Kidney tubule cell (primary cell): ENCODE measurements around the gene COMT.

Experiments used
- DNase-seq: peaks from one replicate; pipeline ENCODE4 v3.0.0-alpha.2; 2018; ENCODE audit warnings: low spot score

Gene COMT

DNA sequence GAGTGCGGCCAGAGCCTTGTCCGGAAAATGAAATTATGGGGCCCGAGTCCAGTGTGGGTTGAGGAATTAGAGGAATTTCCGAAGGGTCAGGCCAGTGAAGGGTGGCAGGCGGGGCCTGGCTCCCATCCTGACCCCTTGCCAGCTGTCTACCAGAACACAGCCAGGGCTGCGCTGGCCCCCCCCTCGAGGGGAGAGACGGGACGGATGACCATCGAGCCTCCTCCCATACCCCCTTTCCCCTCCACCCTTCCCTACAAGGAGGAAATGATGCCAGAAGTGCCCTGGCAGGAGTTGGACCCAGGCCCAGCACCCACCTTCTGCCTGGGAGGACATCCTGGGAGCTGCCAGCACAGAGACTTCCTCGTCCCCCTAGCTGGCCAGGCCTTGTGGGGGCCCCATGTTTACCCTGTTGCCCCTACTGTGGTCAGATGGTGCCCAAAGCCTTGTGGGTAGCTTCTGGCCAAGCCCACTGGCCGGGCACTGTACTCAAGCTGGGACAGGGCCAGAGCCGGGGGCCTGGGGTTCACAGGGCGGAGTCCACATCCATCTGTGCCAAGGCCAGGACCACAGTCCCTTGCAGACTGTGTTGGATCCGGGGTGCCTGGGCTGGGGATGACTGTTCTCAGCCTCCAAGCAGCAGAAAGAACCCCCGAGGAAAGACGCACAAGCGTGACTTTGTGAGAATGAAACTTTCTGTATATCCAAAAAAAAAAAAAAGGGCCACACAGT is 54.2 kb downstream of the COMT start:
- no peak for DNase-seq

DNA sequence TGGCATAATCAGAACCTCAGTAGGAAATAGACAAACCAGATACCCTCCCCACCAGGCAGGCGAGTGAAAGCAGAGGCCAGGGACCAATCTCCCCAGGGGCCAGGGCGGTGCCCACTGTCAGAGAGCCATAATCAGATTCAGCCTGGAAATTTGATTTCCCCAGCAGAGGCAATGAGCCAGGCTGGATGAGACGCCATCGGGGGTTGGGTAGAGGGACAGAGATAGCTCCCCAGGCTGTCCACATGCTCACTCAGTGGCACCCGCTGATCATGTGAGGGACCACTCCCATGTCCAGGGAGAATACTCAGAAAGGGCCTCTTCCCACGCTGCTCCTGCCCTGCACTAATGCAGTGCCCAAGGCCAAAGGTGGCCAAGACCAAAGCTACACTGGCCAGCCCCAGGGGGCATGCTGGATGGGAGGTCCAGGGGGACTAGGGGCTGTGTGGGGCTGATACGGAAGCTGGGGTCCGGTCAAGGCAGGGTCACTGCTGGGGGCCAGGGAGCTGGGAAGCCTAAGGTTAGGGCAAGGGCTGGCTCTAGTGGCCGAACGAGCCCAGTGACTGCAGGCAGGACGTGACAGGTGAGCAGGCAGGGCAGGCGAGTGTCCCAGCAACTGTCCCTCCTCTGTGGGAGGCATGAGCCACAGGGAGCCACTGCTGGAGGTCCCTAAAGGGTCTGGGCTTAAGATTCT is 55.3 kb downstream of the COMT start:
- no peak for DNase-seq

DNA sequence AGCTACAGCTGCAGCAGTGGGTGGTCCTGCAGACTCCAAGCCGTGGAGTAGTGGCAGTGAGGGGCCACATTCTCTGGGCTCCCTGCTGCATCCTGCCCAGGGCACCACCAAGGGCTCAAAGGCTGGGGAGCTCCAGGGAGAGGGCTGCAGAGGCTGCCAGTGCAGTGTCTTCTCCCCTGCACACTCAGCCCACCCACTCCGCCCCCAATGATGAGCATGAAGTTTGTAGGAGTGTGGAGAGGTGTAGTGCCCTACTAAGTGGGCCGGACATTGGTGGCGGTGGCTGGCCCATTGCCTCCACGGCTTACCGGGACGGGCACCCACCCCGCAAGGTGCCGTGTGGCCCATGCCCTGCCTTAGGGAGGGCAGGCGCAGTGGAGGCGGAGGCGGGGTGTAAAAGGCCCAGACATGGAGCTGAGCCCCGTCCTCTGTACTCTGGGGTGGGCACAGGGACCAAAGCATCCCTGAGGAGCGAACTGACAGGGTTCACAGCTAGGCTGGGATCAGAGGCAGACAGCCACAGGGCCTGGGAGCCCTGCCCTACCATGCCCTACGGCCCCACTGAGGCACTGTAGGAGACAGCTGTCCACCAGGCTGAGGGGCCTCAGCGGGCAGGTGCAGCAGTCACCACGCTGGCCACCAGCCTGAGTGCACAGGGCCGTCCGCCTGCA is 56.1 kb downstream of the COMT start:
- DNase-seq = no peak

DNA sequence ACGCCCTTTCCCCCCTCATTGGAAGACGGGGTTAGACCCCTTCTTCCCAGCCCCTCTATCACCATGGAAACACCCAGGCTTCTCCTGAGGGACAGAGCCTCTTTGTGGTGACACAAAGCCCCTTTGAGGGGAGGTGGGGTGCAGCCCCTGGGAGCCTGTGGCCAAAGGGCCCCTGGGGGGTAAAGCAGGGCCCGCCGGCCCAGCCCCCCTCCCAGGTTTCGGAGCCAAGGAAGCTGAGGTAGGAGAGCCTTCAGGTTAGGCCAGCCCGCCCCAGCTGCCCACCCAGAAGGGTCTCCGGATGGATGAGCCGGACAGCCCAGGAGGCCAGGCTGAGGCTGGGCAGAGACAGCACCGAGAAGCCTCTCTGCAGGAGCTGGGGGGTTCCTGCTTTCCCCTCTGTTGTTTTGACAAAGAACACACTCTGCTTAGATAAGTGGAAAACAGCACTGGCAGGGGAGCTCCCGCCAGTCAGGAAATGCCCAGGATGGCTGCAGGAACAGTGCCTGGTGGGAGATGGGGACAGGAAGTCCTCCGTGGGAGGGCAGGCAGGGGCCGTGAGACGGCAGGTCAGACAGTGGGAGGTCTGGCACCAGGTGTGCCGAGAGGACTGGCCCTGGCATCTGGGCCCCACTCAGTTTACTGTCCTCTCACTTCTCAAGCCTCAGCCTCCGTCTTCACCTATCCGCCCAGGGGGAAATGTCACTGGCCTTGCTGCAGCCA is 56.8 kb downstream of the COMT start:
- DNase-seq = no peak

DNA sequence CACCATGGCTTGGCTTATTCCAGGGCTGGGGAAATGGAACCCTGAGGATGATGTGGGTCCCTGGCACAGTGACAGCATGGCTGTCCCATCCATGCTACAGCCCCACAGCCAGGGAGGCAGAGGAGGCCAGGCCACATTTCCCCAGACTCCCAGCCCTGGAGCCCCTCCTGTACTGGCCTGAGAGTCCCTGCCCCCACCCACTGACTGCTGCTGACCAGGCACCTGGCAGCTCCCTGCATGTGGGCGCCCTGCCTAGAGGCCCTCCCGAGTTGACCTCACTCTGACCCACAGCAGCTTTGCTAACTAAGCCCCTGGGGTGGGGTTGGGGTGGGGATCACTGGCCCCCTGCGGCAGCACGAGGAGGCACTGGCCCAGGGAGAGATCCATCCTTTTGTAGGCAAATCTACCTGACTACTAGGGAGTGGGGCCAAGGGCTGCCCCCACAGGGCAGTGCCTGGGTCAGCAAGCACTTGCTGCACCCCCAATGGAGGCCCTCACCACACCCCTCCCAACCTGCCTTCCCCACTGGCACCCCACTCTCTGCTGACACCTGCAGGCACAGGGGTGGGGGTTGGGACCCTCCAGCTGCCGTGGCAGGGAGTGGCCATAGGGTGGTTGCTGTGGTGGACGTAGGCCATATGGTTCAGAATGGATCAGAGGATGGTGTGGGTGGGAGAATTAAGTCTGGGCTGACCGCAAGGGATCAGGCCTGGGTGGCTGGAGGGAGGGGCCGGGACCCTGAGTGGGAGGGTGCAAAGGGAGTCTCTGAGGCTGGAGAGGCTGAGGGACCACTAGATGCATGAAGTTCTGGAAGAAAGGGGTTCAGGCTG is 57.6 kb downstream of the COMT start:
- no peak for DNase-seq

DNA sequence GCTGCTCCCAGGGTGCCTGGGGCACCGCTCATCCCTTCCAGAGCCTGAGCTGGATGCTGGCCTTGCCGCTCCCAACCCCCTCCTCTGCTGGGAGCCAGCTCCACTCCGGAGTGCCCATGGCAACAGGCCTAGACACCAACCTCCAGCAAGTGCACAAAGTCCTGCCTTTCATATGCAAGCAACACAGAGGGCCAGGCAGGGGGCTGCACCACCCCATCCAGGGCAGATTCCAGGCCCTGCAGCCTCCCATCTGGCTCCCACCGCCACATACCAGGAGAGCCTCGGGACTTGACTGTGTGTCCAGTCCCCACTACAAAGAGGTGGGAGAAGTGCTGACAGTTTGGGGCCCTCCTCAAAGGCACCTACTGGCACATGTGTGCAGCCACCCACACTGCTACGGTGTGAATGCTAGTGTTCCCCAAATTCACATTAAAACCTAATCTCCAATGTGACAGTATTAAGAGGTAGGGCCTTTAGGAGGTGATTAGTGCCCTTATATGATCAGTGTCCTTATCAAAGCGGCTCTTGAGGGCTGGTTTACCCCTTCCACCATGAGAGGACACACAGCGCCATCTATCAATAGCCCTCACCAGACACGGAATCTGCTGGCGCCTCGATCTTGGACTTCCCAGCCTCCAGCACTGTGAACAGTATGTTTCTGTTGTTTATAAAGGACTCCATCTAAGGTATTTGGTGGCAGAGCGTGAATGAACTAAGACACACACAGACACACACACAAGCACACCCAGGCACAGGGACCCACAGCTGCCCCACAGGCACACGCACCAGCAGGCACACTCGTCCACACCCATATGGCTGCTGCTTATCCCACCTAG is 58.9 kb downstream of the COMT start:
- DNase-seq = no peak

DNA sequence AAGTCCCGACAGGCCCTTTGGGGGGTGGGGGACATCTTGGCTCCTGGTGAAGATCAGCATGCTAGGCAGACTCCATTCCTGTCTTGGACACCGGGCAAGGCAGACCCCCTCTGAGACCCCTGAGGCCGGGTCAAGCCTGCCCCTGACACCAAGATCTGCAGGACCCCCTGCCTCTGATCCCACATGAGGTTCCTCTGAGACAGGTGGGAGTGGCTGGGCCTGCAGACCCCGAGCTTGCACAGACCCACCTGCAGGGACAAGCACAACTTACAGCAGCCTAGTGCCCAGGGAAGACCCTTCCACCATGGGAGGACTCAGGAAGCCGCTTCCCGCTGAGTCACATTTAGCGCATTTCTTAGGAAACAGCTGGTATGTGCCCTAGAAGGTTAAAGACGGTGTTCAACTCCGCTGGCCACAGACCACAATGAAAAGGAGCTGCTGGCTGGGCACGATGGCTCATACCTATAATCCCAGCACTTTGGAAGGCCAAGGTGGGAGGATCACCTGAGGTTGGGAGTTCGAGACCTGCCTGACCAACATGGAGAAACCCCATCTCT is 59.6 kb downstream of the COMT start:
- no peak for DNase-seq

DNA sequence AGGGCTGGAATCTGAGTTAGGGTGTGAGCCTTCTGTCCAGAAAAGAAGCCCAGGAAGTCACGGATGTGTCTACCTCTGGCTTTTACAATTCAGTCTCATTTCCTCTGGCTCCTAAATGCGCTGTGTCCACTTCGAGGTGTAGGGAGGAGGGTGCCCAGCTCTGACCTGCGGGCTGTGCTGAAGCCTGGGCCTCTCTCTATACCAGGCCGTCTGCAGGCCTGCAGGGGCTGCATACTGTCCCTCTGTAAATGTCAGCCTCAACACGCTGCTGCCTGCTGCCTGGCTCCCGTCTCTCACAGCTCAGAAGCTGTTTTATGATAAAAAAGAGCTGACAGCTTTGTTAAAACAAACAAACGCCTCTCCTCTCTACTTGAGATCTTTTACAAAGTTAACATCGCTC is 60.6 kb downstream of the COMT start:
- DNase-seq = no peak

DNA sequence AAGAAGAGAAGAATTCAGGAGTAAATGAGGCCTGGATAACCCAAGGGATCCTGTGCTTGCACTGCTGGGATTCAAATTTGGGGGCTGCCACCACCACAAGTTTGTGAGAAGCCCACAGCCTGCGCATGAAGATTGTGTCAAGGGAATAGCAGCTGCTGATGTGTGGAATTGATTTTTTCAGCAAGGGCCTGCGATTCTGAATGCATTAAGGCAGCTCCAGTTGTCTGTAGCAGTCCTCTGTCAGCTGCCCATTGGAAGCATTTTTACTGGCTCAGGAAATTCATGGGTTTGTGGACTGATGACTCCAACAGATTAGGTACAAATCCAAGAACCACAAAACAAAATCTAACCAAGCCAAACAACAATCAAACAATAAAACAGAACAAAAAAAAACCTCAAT is 61.1 kb downstream of the COMT start:
- DNase-seq = no peak

DNA sequence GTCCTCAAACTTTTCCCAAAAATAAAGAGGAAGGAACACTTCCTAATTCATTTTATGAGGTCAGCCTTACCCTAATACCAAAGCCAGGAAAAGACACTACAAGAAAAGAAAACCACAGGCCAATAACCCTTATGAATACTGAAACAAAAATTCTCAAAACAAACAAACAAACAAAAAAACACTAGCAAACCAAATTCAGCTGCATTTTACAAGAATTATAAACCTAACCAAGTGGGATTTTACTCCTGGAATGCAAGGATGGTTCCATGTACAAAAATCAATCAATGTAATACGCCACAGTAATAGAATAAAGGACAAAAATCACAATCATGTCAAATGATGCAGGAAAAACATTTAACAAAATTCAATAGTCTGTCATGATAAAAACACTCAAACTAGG is 61.7 kb downstream of the COMT start:
- no peak for DNase-seq

DNA sequence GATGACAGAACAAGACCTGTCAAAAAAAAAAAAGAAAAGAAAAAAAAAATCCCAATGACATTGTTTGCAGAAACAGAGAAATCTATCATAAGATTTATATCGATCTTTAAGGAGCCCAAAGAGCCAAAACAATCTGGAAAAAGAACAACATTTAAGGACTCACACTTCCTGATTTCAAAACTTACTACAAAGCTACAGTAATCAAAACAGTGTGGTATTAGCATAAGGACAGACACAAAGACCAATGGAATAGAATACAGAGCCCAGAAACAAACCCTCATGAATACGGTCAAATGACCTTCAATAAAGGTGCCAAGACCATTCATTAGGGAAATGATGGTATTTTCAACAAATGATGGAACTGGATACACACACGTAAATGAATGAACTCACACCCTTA is 62.9 kb downstream of the COMT start:
- DNase-seq = no peak

DNA sequence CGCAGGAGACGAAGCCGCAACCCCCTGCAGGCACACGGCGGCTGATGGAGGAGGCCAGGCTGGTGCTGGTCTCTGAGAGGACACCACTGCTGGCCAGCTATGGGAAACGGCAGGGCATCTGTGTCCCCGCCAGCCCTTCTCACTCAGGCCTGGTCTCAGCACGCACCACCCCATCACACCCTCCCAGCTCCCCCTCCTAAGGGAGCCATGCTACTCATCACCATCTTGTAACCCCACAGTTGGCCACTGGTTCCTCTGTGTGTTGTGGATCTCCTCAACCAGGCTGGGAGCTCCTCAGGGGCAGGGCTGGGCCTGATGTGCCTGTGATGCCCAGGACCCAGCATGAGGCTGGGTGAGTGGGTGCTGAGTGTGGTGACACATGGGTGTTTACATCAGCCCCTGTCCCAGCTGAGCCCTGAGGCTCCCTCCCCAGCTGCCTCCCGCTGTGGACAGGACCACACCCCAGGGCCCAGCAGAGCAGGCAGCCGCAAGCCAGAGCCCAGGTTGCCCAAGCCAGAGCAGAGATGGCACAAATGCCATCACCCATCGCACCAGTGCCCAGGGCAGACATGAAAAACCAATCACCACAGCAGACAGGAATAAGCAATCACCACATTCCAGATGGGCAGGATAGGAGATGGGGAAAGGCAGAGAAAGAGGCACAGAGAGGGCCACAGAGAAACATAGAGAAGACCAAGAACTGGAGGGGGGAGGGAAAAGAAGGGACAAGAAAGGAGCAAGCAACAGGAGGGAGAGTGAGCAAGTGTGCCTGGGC is 66.8 kb downstream of the COMT start:
- no peak for DNase-seq

DNA sequence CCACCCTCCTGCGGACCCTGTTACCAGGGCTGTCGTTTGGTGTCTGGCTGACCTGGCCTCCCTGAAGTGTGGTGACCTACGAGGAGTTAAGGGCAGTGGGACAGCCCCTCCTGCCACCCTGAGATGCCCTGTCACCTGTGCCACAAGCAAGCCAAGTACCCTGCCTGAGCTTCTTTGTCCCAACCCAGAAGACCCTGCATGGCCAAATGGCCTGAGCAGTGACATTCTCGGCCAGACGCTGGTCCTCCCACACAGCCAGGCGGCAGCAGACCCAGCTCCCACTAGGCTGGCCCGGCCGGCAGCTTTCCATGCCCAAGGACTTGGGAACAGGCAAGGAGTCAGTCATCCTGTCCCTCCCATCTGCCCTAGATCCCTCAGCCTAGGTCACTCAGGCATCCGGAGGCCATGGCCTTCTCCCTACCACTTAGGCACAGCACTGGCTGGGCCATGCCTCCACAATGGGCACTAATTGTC is 67.5 kb downstream of the COMT start:
- DNase-seq = no peak

DNA sequence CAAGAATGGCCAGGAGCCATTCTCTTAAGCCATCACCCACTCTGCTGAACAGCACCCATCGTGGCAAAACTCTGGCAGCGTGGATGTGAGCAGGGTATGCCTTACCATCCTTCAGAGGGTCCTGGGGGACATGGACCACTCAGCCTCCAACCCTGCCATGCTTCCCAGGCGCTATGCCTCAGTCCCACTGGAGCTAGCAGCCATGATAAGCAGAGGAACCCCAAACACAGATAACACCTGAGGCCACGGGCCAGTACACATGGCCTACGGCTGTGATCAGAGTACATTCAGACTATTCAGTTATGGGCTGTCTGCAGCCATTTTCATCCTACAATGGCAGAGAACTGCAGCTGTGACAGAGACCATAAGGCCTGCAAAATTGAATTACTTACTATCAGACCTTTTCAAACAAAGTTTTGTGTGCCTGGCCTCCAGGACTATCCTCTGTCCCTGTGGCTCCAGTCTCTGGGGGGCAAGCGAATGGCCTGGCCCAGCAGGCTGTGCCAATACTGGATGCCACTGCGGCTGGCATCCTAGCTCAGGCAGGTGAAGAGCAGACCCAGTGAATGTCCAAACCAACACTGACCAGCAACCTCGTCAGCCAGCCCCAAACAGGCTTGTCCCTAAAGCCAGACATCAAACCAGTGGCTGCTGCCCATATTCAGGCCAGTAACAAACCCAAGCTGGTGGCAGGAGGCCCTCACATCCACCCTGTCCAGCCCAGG is 68.2 kb downstream of the COMT start:
- no peak for DNase-seq

DNA sequence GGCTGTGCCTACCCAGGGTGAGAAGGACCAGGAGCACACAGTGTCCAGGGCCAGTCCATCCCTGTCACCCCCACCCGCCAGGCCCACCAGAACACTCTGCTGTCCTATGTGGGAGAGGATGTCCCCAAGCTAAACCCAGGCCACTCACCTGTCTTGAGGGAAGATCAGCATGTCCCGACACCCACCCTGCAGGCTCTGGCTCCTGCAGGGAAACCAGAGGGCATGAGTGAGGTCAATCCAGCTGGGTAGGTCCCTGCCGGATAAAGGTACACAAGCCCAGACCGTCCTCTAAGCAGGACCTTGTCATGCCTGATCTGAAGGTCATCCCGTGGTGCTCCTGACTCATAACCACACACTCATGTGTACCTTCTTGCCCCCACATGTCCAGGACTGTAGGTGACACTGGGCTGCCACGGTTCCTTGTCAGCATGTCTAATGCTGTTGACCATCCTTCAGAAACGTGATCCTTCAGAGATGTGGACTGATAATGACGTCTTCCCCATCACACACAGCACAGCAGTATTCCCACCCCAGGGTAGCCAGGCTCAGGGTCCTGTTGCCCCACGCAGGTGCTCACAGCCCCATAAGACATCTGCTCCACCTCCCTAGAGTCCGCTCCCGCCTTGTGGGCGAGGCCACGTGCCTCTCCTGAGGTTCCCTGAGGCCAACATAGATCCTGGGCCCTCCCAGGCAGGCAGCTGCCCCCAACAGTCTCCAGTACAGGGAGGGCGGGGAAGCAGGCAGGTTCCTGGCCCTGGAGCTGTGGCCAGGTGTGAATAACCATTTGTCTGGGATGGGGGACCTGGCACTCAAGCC is 68.9 kb downstream of the COMT start:
- peak; percentile 25 for DNase-seq

DNA sequence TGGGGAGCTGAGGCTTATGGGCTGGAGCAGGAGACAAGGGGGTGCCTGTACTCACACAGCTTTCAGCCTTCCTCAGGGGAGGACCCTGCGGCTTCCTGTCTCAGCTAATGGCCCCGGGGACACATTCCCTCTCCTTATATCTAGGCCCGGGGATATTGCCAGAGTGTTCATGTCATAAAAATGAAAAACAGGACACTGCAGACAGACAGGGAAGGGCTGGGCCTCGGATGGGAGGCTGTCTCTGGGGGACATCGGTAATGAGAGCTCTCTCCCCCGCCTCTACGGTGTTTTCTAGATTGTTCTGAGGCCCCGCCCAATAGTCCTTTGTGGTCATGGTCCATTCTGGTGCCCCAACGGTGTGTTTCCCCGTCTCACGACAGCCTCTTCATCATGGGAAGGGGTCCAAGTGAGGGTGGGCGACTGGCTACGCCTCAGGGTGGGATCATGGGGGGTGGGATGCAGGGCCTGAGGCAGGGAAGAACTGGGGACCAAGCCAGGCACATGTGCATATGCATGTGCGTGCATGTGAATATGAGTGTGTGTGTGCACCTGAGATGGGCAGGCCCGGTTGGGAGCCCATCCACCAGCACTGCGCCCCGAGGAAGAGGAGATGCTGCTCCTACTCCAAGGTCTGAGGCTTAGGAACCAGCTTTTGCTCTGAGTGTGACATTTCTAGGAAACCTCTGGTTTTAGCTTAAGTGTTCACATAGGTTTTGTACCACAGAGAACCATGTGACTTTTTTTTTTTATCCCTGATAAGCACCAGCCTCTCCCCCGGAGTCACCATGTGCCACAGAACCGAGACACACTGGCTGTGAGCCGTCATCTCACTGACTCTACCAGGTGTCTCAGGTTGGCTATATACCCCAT is 69.8 kb downstream of the COMT start:
- no peak for DNase-seq
